Esophagus (tissue), 2 donors: ENCODE results near the gene GOSR1. TPM values are rescaled to one million over a fixed set of nuclear protein-coding genes. Genes with fewer than 3 reads are reported as not detected.
"Not testable (repeated sequence)": the region's sequence is repeated elsewhere in the genome, so short reads cannot be mapped to it uniquely, and the experiment has no call there.

Experiments
- H3K27ac ChIP-seq, 2 donors: one replicate each; pipeline ENCODE4 v1.5.1; 2013; ENCODE audit warnings: low read depth in 2 of 2, mild to moderate bottlenecking in 2 of 2, inconsistent platforms in 1 of 2, low read length in 1 of 2, moderate library complexity in 1 of 2
- H3K27me3 ChIP-seq, 2 donors: one replicate each; pipeline ENCODE4 v1.6.1; 2013; ENCODE audit warnings: low read length in 2 of 2, control low read depth in 1 of 2, mild to moderate bottlenecking in 1 of 2; ENCODE audit not compliant: insufficient read depth in 2 of 2, control insufficient read depth in 1 of 2
- H3K36me3 ChIP-seq, 2 donors: one replicate each; pipeline ENCODE4 v1.6.1; 2013; ENCODE audit warnings: low read length in 1 of 2; ENCODE audit not compliant: control insufficient read depth in 2 of 2, insufficient read depth in 2 of 2
- H3K4me1 ChIP-seq, 2 donors: one replicate each; pipeline ENCODE4 v1.6.1; 2013; ENCODE audit warnings: low read length in 1 of 2; ENCODE audit not compliant: control insufficient read depth in 2 of 2, insufficient read depth in 2 of 2
- H3K4me3 ChIP-seq, 2 donors: one replicate each; pipeline ENCODE4 v1.5.1; 2013; ENCODE audit warnings: low read length in 2 of 2, mild to moderate bottlenecking in 2 of 2, low read depth in 1 of 2, moderate library complexity in 1 of 2
- H3K9me3 ChIP-seq, 2 donors: one replicate each; pipeline ENCODE4 v1.6.1; 2013; ENCODE audit warnings: mild to moderate bottlenecking in 2 of 2, low read depth in 1 of 2, low read length in 1 of 2, moderate library complexity in 1 of 2; ENCODE audit not compliant: control insufficient read depth in 2 of 2, insufficient read depth in 1 of 2
- WGBS, 2 donors: extraction: QIAGEN DNeasy Blood & Tissue Kit; methylation state at CpG; one replicate each; pipeline ENCODE4 v1.1.7; 2013; 5-methylcytosine and 5-hydroxymethylcytosine counted together
- polyA plus RNA-seq, 2 donors: library from polyadenylated mRNA; stranded (reverse); fragments of 200-250 nt; gene quantifications; one replicate each; pipeline ENCODE4 v1.2.3, GENCODE V29; 2013
- donor health status: healthy with polysubstance abuse.
- donor health status: Bipolar disorder and iron deficiency.

Gene GOSR1
- polyA plus RNA-seq, 2 donors, result 9.8 to 14.5 TPM

- H3K27ac ChIP-seq, result no peak overlapping the region
- no peaks in the 10 kb centered on the region for H3K27me3 ChIP-seq
- no peak overlapping the region for H3K4me3 ChIP-seq
- peaks cover 3 to 5% of the 10 kb centered on the region in 2 donors for H3K4me1 ChIP-seq
- H3K9me3 ChIP-seq, result no peaks in the 10 kb centered on the region
- no peaks in the 10 kb centered on the region for H3K36me3 ChIP-seq
- WGBS, 2 donors, result 62 to 67% methylated on average over 10 of the region's 10 CpGs
Observed at GRCh38 chr17:30550512-30551273, 73.5 kb downstream of the GOSR1 start.

GRCh38 chr17:30551274-30551995 is 74.2 kb downstream of the GOSR1 start:
- not testable (repeated sequence) for H3K4me1 ChIP-seq
- WGBS, 2 donors, result 82 to 85% methylated on average over 9 of the region's 9 CpGs

DNA sequence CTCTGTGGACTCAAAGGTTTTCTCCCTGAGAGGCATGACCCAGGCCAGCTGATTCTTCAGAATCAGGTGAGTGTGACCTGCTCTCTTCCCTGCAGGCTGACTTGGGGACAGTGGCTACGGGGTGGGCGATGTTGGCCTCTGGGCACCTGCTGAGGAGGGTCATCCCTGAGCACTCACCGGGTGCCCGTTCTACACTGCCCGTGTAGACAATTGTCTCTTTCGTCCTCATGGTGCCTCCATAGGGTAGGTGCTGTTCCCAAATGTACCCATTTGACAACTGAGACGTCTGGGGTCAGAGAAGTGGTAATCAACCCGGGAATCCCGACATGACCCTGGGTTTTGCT is 74.8 kb downstream of the GOSR1 start:
- peaks cover 3 to 5% of the 10 kb centered on the region in 2 donors for H3K4me1 ChIP-seq
- no peaks in the 10 kb centered on the region for H3K27me3 ChIP-seq
- no peaks in the 10 kb centered on the region for H3K36me3 ChIP-seq
- 96 to 97% methylated on average over 9 of the region's 9 CpGs for WGBS, 2 donors
- H3K9me3 ChIP-seq, result no peaks in the 10 kb centered on the region
- H3K4me3 ChIP-seq, result no peak overlapping the region
- no peak overlapping the region for H3K27ac ChIP-seq

More at GRCh38 chr17:30551274-30551995, 74.2 kb downstream of the GOSR1 start:
- not testable (repeated sequence) for H3K27ac ChIP-seq, H3K27me3 ChIP-seq, H3K36me3 ChIP-seq, H3K4me3 ChIP-seq, H3K9me3 ChIP-seq

DNA sequence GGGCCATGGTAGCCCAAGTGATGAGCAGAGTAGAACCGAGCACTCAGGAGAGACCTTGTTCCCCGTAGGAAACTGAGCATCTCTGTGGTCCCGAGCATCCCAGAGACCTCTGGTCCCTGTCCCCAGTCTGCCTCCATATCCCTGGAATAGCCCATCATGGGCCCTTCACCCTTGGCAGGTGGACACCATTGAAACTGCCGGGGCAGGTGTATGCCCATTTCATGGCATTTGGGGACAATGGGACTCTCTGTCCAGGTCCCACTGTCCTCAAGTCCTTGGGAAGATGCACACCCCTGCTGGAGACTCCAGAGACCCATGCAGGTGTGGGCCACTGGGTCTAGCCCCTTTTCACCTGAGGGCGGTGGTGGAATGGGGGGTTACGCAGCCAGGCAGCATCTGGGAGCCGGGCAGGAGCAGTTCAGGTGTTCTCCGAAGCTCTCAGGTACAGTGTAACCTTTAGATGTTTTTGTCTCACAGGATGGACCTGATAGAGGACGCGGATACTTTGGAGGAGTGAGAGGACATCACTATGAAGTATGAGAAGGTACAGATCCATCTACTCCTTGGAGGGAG is 75.9 kb downstream of the GOSR1 start:
- WGBS, 2 donors, result 92 to 95% methylated on average over 10 of the region's 10 CpGs
- H3K27me3 ChIP-seq, result no peaks in the 10 kb centered on the region
- H3K36me3 ChIP-seq, result no peaks in the 10 kb centered on the region
- peaks cover 3 to 5% of the 10 kb centered on the region in 2 donors for H3K4me1 ChIP-seq
- H3K9me3 ChIP-seq, result no peaks in the 10 kb centered on the region
- no peak overlapping the region for H3K4me3 ChIP-seq
- no peak overlapping the region for H3K27ac ChIP-seq

GRCh38 chr17:30553823-30554440 is 76.7 kb downstream of the GOSR1 start:
- not testable (repeated sequence) for H3K4me1 ChIP-seq, H3K9me3 ChIP-seq, H3K4me3 ChIP-seq, H3K27me3 ChIP-seq, H3K27ac ChIP-seq, H3K36me3 ChIP-seq
- 87 to 94% methylated on average over 4 of the region's 4 CpGs for WGBS, 2 donors

GRCh38 chr17:30554839-30555751 is 77.9 kb downstream of the GOSR1 start:
- Histone ChIP-seq H3K27ac (no peak overlapping the region), H3K9me3 (no peaks in the 10 kb centered on the region), H3K4me1 (peaks cover 3 to 5% of the 10 kb centered on the region in 2 donors), H3K36me3 (no peaks in the 10 kb centered on the region), H3K27me3 (no peaks in the 10 kb centered on the region), H3K4me3 (no peak overlapping the region)
- 83 to 84% methylated on average over 19 to 20 of the region's 20 CpGs for WGBS, 2 donors

DNA sequence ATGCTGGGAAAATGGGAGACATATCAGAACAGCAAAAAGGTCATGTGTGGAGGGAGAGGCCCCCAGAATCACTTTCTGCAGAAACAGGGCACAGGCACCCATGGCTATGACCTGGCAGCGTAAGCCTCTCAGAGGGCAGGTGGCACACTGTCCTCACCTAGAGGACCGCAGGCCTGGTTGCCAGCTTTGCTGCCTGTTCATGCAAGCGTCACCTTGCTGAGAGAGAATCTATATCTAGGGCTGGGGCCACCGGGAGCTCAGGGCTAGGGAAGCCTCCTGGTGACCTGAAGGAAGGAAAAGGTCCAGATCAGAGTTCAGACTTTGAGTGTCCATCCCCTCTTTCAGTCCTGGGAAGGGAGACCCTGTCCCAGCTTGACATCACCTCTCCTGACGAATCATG is 78.7 kb downstream of the GOSR1 start:
- 88 to 94% methylated on average over 5 of the region's 5 CpGs for WGBS, 2 donors

GRCh38 chr17:30556374-30557332 is 79.4 kb downstream of the GOSR1 start:
- Histone ChIP-seq H3K4me1 (no peaks in the 10 kb centered on the region), H3K27ac (no peak overlapping the region), H3K27me3 (no peaks in the 10 kb centered on the region), H3K36me3 (no peaks in the 10 kb centered on the region), H3K9me3 (no peaks in the 10 kb centered on the region), H3K4me3 (no peak overlapping the region)
- 85 to 86% methylated on average over 26 of the region's 26 CpGs for WGBS, 2 donors

More for the DNA sequence above, 78.7 kb downstream of the GOSR1 start:
- Histone ChIP-seq H3K27me3 (no peaks in the 10 kb centered on the region), H3K4me3 (no peak overlapping the region), H3K36me3 (no peaks in the 10 kb centered on the region), H3K27ac (no peak overlapping the region), H3K9me3 (no peaks in the 10 kb centered on the region), H3K4me1 (peaks cover under 1 to 2% of the 10 kb centered on the region in 2 donors)
